BJ (cell line): Measurements from ENCODE around the gene TMEM178B. TPM values are rescaled to one million over a fixed set of nuclear protein-coding genes. Genes with fewer than 3 reads are reported as not detected.

Experiments
- CTCF ChIA-PET: fragments of 350-600 bp; formaldehyde crosslinking; extraction: SDS; loops from one replicate; lab custom pipeline; 2021; ENCODE audit warnings: antibody characterized with exemption, inconsistent platforms; lab: Yijun Ruan, JAX
- POLR2A ChIA-PET: fragments of 300-600 bp; sonication (Branson Sonifier 250); formaldehyde crosslinking; extraction: SDS; loops from one replicate; lab custom pipeline; 2021; ENCODE audit warnings: antibody characterized with exemption; lab: Charles Lee
- DNase-seq: peaks from one replicate; pipeline ENCODE4 v3.0.0-alpha.2; 2011; ENCODE audit warnings: low read depth
- H3K27me3 ChIP-seq: 2 replicates; pipeline ENCODE4 v1.6.0; 2011; ENCODE audit warnings: low read length; ENCODE audit not compliant: control insufficient read depth, insufficient read depth
- H3K36me3 ChIP-seq: 2 replicates; pipeline ENCODE4 v1.5.1; 2011; ENCODE audit warnings: low read length; ENCODE audit not compliant: control insufficient read depth, insufficient read depth
- H3K4me3 ChIP-seq: 2 replicates; pipeline ENCODE4 v1.5.1; 2011; ENCODE audit warnings: low read depth, mild to moderate bottlenecking, control low read depth, low read length
- CTCF ChIP-seq: IDR thresholded peaks from 2 replicates; pipeline ENCODE4 v1.5.1; 2011; ENCODE audit warnings: low read depth, mild to moderate bottlenecking, control low read depth, inconsistent platforms, low read length, moderate library complexity; ENCODE audit not compliant: insufficient read depth
- polyA plus RNA-seq: library from polyadenylated mRNA; depleted of rRNA; stranded (reverse); fragments of >200 nt; gene quantifications from 2 replicates; pipeline ENCODE4 v1.2.3, GENCODE V29; 2011

TMEM178B gene
- polyA plus RNA-seq, 1 experiment: 0.43 TPM

GRCh38 chr7:141456298-141456697 is 382.4 kb downstream of the TMEM178B start:
- ChIA-PET CTCF (no interaction called here), POLR2A (no interaction called here)
- no peak for DNase-seq
- TF ChIP-seq CTCF: no peak
- Histone ChIP-seq H3K4me3 (no peak overlapping the region), H3K27me3 (no peaks in the 10 kb centered on the region), H3K36me3 (no peaks in the 10 kb centered on the region)

DNA sequence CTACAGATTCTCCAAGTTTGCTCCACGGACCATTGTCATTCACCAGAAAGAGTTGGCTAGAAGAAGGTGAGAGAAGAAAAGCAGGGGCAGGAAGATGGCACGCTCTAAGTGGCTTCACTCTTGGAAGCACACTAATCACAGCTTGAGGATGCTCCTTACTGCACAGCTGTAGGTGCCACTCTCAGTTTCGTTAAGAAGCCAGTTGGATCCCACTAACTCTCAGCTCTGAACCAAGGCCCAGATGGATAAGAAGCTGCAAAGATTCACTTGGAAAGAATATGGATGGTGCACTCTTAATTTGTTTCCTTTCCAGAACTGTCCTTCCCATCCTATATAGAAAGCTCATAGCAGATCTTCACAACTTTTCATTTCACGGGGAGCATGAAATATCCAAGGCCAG is 382.8 kb downstream of the TMEM178B start:
- DNase-seq: no peak
- no peak overlapping the region for H3K4me3 ChIP-seq
- no peaks in the 10 kb centered on the region for H3K27me3 ChIP-seq
- ChIA-PET POLR2A (no interaction called here), CTCF (no interaction called here)
- H3K36me3 ChIP-seq: no peaks in the 10 kb centered on the region
- no peak for TF ChIP-seq CTCF

GRCh38 chr7:141460781-141461715 is 387.2 kb downstream of the TMEM178B start:
- ChIA-PET POLR2A (no interaction called here), CTCF (no interaction called here)
- Histone ChIP-seq H3K27me3 (no peaks in the 10 kb centered on the region), H3K36me3 (no peaks in the 10 kb centered on the region), H3K4me3 (no peak overlapping the region)
- DNase-seq: no peak
- no peak for TF ChIP-seq CTCF

GRCh38 chr7:141461924-141462323 is 388.1 kb downstream of the TMEM178B start:
- Histone ChIP-seq H3K4me3 (no peak overlapping the region), H3K36me3 (no peaks in the 10 kb centered on the region), H3K27me3 (no peaks in the 10 kb centered on the region)
- ChIA-PET POLR2A (no interaction called here), CTCF (no interaction called here)
- DNase-seq: no peak
- no peak for TF ChIP-seq CTCF

- Histone ChIP-seq H3K36me3 (no peaks in the 10 kb centered on the region), H3K27me3 (no peaks in the 10 kb centered on the region), H3K4me3 (no peak overlapping the region)
- POLR2A ChIA-PET: no interaction called here
- no peak for TF ChIP-seq CTCF
- CTCF ChIA-PET: no interaction called here
- no peak for DNase-seq
Observed at GRCh38 chr7:141462958-141463357, 389.1 kb downstream of the TMEM178B start.
